GM23338 (cell line): ENCODE results near the gene DNMT1. TPM values are rescaled to one million over a fixed set of nuclear protein-coding genes. Genes with fewer than 3 reads are reported as not detected.

ENCODE experiments used
- ATAC-seq: fragments of 200-7000 bp; cut with Tn5 transposase; 3 replicates; pipeline ENCODE4 v1.9.1; 2020
- DNase-seq: peaks from one replicate; pipeline ENCODE4 v3.0.0-alpha.2; 2015; ENCODE audit warnings: low spot score
- H2AFZ ChIP-seq: fragments of 200-600 bp; sonication (generic); 2 replicates; pipeline ENCODE4 v1.8.0; 2016; ENCODE audit warnings: antibody characterized with exemption, mild to moderate bottlenecking, moderate library complexity
- H3F3A ChIP-seq: fragments of 200-600 bp; sonication (generic); replicated peaks from 2 replicates; pipeline ENCODE4 v1.8.0; 2017; ENCODE audit warnings: antibody characterized with exemption, mixed run types, low read depth
- H3K27ac ChIP-seq: fragments of 200-600 bp; sonication (generic); 2 replicates; pipeline ENCODE4 v1.6.1; 2016; ENCODE audit warnings: low read depth
- H3K27me3 ChIP-seq: fragments of 200-600 bp; sonication (generic); 2 replicates; pipeline ENCODE4 v1.8.0; 2016; ENCODE audit warnings: mild to moderate bottlenecking, mixed run types, moderate library complexity; ENCODE audit not compliant: insufficient read depth
- H3K36me3 ChIP-seq: fragments of 200-600 bp; sonication (generic); 2 replicates; pipeline ENCODE4 v1.8.0; 2016; ENCODE audit warnings: mild to moderate bottlenecking; ENCODE audit not compliant: insufficient read depth
- H3K4me1 ChIP-seq: fragments of 200-600 bp; sonication (generic); 2 replicates; pipeline ENCODE4 v1.8.0; 2016; ENCODE audit warnings: mild to moderate bottlenecking, moderate library complexity; ENCODE audit not compliant: insufficient read depth
- H3K4me2 ChIP-seq: fragments of 200-600 bp; sonication (generic); 2 replicates; pipeline ENCODE4 v1.7.1; 2017; ENCODE audit warnings: mixed run types
- H3K4me3 ChIP-seq: fragments of 200-600 bp; sonication (generic); 2 replicates; pipeline ENCODE4 v1.6.1; 2016; ENCODE audit warnings: mixed run types
- H3K79me2 ChIP-seq: fragments of 200-600 bp; sonication (generic); replicated peaks from 2 replicates; pipeline ENCODE4 v1.8.0; 2017; ENCODE audit warnings: mild to moderate bottlenecking; ENCODE audit not compliant: insufficient read depth
- H3K9me2 ChIP-seq: fragments of 200-600 bp; sonication (generic); 2 replicates; pipeline ENCODE4 v1.8.0; 2017; ENCODE audit not compliant: insufficient read depth
- H4K20me1 ChIP-seq: fragments of 200-600 bp; sonication (generic); replicated peaks from 2 replicates; pipeline ENCODE4 v1.8.0; 2017; ENCODE audit warnings: mild to moderate bottlenecking; ENCODE audit not compliant: insufficient read depth
- H3K27ac Mint-ChIP-seq: 2 replicates; pipeline ENCODE4 v1.8.0; 2020; ENCODE audit warnings: inconsistent platforms, mild to moderate bottlenecking, moderate library complexity, mixed read lengths
- H3K27me3 Mint-ChIP-seq: 3 replicates; pipeline ENCODE4 v1.8.0; 2022; ENCODE audit warnings: low read depth, mild to moderate bottlenecking, moderate library complexity, mixed read lengths, inconsistent platforms; ENCODE audit not compliant: insufficient read depth, poor library complexity
- H3K36me3 Mint-ChIP-seq: 3 replicates; pipeline ENCODE4 v1.8.0; 2021; ENCODE audit warnings: low read depth, mild to moderate bottlenecking, inconsistent platforms, moderate library complexity, mixed read lengths
- H3K4me1 Mint-ChIP-seq: 3 replicates; pipeline ENCODE4 v1.8.0; 2020; ENCODE audit warnings: mild to moderate bottlenecking, inconsistent platforms, mixed read lengths
- H3K4me3 Mint-ChIP-seq: 3 replicates; pipeline ENCODE4 v1.8.0; 2021; ENCODE audit warnings: moderate library complexity, mild to moderate bottlenecking, inconsistent platforms, mixed read lengths
- H3K9me3 Mint-ChIP-seq: 3 replicates; pipeline ENCODE4 v1.8.0; 2020; ENCODE audit warnings: moderate library complexity, mild to moderate bottlenecking, inconsistent platforms, mixed read lengths
- CTCF ChIP-seq, 2 experiments: fragments of 200-600 bp in 1 of 2; sonication (generic) in 1 of 2; conservative IDR thresholded peaks; 2 replicates each; pipeline versions ENCODE4 v1.5.1 to v1.6.1; 2016 to 2017; ENCODE audit warnings: antibody characterized with exemption in 2 of 2, low read depth in 2 of 2, mild to moderate bottlenecking in 2 of 2, moderate library complexity in 1 of 2
- EZH2 ChIP-seq: fragments of 200-600 bp; sonication (generic); IDR thresholded peaks from one replicate; pipeline ENCODE4 v1.8.0; 2017; ENCODE audit warnings: antibody characterized with exemption, mild to moderate bottlenecking, low read depth; ENCODE audit not compliant: unreplicated experiment
- JUNB ChIP-seq: IDR thresholded peaks from one replicate; pipeline ENCODE4 v1.6.1; 2016; ENCODE audit warnings: antibody characterized with exemption; ENCODE audit not compliant: unreplicated experiment
- NANOG ChIP-seq: IDR thresholded peaks from 2 replicates; pipeline ENCODE4 v1.6.1; 2016; ENCODE audit warnings: antibody characterized with exemption, borderline replicate concordance
- POLR2AphosphoS5 ChIP-seq: IDR thresholded peaks from 2 replicates; pipeline ENCODE4 v1.6.1; 2016; ENCODE audit warnings: antibody characterized with exemption, low read depth
- STAT1 ChIP-seq: IDR thresholded peaks from one replicate; pipeline ENCODE4 v1.6.1; 2016; ENCODE audit warnings: antibody characterized with exemption; ENCODE audit not compliant: unreplicated experiment
- ZNF331 ChIP-seq: fragments of 250-450 bp; sonication (Bioruptor Pico); IDR thresholded peaks from 2 replicates; pipeline ENCODE4 v1.5.0; 2020; ENCODE audit warnings: low read depth, mild to moderate bottlenecking, moderate library complexity
- polyA plus RNA-seq: library from polyadenylated mRNA; unstranded; fragments of >200 nt; fragmentation: Nextera tagmentation; extraction: Ambion mirVana; gene quantifications from 2 replicates; pipeline ENCODE4 v1.2.1, GENCODE V29; 2016
- total RNA-seq: library from RNA; depleted of rRNA; stranded (reverse); fragments of >200 nt; shearing (Covaris generic); gene quantifications from 2 replicates; pipeline ENCODE4 v1.2.3, GENCODE V29; 2014
- TF ChIP-seq, protein P1 (sequence below): IDR thresholded peaks from 2 replicates; pipeline ENCODE4 v1.6.1; 2016; ENCODE audit warnings: antibody characterized with exemption
- TF ChIP-seq, protein P2 (sequence below): IDR thresholded peaks from one replicate; pipeline ENCODE4 v1.6.1; 2018; ENCODE audit warnings: antibody characterized with exemption; ENCODE audit not compliant: unreplicated experiment

The DNMT1 gene
- total and polyA plus RNA-seq, 2 experiments from 2014 or later = 238 to 589 TPM

GRCh38 chr19:10151521-10151920 lies 43.2 kb downstream of the DNMT1 start (continued):
- TF ChIP-seq CTCF (conservative IDR thresholded peaks at IDR 0.05; ENCODE audit: low read depth in 2 of 2) (no peak), JUNB (no peak), ZNF331 (CRISPR knock-in tag) (no peak), STAT1 (no peak)

GRCh38 chr19:10149427-10149826 lies 45.3 kb downstream of the DNMT1 start:
- no peaks in the 10 kb centered on the region for H3K27me3 ChIP-seq
- H3K27me3 Mint-ChIP-seq = peaks cover 6% of the 10 kb centered on the region
- H3K36me3 ChIP-seq = peaks cover 76% of the 10 kb centered on the region
- no peak overlapping the region for H2AFZ ChIP-seq
- H3K9me2 ChIP-seq = no peaks in the 10 kb centered on the region
- DNase-seq (no peak), ATAC-seq (no peak)
- no peak overlapping the region for H3K27ac ChIP-seq
- no peak overlapping the region for H3K4me3 Mint-ChIP-seq
- no peak overlapping the region for H3K4me2 ChIP-seq
- no peak for TF ChIP-seq ZNF331 (CRISPR knock-in tag)
- TF ChIP-seq NANOG = no peak
- no peak for TF ChIP-seq STAT1
- TF ChIP-seq, protein P1, sequence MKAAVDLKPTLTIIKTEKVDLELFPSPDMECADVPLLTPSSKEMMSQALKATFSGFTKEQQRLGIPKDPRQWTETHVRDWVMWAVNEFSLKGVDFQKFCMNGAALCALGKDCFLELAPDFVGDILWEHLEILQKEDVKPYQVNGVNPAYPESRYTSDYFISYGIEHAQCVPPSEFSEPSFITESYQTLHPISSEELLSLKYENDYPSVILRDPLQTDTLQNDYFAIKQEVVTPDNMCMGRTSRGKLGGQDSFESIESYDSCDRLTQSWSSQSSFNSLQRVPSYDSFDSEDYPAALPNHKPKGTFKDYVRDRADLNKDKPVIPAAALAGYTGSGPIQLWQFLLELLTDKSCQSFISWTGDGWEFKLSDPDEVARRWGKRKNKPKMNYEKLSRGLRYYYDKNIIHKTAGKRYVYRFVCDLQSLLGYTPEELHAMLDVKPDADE = no peak
- no peak for TF ChIP-seq EZH2
- TF ChIP-seq CTCF (conservative IDR thresholded peaks at IDR 0.05; ENCODE audit: low read depth in 2 of 2) = no peak
- TF ChIP-seq, protein P2, sequence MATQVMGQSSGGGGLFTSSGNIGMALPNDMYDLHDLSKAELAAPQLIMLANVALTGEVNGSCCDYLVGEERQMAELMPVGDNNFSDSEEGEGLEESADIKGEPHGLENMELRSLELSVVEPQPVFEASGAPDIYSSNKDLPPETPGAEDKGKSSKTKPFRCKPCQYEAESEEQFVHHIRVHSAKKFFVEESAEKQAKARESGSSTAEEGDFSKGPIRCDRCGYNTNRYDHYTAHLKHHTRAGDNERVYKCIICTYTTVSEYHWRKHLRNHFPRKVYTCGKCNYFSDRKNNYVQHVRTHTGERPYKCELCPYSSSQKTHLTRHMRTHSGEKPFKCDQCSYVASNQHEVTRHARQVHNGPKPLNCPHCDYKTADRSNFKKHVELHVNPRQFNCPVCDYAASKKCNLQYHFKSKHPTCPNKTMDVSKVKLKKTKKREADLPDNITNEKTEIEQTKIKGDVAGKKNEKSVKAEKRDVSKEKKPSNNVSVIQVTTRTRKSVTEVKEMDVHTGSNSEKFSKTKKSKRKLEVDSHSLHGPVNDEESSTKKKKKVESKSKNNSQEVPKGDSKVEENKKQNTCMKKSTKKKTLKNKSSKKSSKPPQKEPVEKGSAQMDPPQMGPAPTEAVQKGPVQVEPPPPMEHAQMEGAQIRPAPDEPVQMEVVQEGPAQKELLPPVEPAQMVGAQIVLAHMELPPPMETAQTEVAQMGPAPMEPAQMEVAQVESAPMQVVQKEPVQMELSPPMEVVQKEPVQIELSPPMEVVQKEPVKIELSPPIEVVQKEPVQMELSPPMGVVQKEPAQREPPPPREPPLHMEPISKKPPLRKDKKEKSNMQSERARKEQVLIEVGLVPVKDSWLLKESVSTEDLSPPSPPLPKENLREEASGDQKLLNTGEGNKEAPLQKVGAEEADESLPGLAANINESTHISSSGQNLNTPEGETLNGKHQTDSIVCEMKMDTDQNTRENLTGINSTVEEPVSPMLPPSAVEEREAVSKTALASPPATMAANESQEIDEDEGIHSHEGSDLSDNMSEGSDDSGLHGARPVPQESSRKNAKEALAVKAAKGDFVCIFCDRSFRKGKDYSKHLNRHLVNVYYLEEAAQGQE = no peak
- TF ChIP-seq POLR2AphosphoS5 = no peak
- H3F3A ChIP-seq = 0 out of 2 replicates have a peak, but pooled peaks cover 6% of the 10 kb centered on the region
- no peaks in the 10 kb centered on the region for H3K4me1 ChIP-seq
- H3K79me2 ChIP-seq = no peaks in the 10 kb centered on the region
- H3K27ac Mint-ChIP-seq = no peak overlapping the region
- peaks cover 95% of the 10 kb centered on the region for H3K36me3 Mint-ChIP-seq
- no peak overlapping the region for H3K4me3 ChIP-seq
- H4K20me1 ChIP-seq = peaks cover 23% of the 10 kb centered on the region
- no peaks in the 10 kb centered on the region for H3K9me3 Mint-ChIP-seq
- no peaks in the 10 kb centered on the region for H3K4me1 Mint-ChIP-seq
